Dermis microvascular lymphatic vessel endothelial cell (primary cell): ENCODE results near the gene CAB39. TPM values are rescaled to one million over a fixed set of nuclear protein-coding genes. Genes with fewer than 3 reads are reported as not detected.

Experiments
- DNase-seq, 2 donors: peaks; one replicate each; pipeline versions ENCODE4 v3.0.0 to v3.0.0-alpha.2; 2010; ENCODE audit warnings: low read depth in 2 of 2
- total RNA-seq: library from RNA; depleted of rRNA; stranded (reverse); fragments of >200 nt; gene quantifications from 2 replicates; pipeline ENCODE4 v1.2.1, GENCODE V29; 2014

Gene CAB39
- total RNA-seq, 1 donor from 2014 or later, result 46.0 TPM

- no peak for DNase-seq
Observed at GRCh38 chr2:230783101-230783500, 70.5 kb downstream of the CAB39 start.

DNA sequence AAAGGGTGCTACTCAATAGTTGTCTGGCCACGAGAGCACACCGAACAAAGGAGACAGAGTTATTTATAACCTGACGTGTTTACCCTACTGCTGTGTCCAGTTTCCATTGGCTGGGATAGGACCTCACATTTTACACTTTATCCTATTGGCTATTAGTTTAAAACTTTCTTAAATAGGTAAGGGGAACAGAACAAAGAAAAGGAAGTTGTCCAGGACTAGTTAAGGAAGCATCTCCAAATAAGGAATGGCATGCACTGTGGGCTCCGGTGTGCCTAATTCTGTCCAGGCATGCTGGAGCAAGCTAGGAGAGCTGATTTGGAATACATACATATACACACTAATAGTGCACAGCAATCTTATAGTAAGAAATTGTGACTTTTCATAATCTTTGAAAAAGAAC lies 72.2 kb downstream of the CAB39 start:
- DNase-seq, result no peak

- DNase-seq, result no peak
Observed at GRCh38 chr2:230785346-230785745, 72.7 kb downstream of the CAB39 start.

GRCh38 chr2:230787101-230787500 lies 74.5 kb downstream of the CAB39 start:
- DNase-seq, result no peak

- DNase-seq, result no peak
Observed at GRCh38 chr2:230788554-230789175, 76.0 kb downstream of the CAB39 start.

DNA sequence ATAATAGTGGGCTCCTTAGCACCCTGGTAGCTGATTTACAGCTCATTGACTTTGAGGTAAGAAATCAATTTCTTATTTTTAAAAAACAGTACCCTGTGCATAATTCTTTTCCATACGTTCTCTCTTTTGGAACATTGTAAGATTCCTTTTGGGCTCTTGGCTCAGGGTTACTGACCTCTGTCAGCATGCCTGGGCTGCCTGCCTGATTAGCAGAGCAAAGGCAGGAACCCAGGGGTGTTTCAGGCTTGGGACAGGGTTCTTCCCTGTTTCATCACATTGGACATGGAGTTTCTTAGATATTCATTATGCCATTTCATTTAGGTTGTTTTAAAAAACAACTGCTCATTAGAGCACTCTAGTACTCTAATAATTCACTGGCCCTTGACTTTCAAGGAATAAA lies 78.3 kb downstream of the CAB39 start:
- no peak for DNase-seq

DNA sequence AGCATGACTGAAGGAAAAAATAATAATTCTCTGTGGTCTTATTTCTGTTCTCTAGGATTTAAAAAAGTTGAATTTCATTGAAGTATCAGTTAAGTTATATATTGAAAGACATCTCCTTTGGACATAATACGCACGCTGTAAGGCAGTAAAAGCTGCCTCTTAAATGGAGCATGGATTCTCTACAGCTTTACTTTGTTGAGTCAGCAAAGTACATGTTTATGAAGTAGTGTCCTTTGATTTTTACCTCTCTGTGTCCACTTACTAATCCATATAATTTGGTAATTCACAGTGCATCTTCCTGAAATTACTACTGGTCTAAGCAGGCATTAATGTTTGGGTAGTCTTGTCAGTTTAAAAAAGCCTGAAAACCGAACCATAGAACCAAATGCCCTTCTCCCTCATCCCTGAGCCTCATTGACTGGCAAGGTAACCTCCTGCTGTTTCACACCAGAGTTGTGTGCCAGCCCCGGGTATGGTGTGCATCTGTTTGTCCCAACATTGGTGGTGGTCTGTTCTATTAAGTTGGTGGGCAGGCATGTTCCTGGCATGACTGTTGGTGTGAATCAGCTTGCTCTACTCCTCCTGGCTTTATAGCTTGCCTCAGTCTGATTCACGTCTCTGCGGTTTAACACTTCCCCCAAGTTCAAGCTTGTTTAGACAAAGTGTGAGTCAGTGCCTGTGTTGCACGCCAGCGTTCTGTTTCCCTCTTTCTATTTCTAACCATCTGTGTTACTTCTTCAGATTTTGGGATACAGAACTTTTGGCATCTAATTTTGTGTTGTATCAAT lies 81.1 kb downstream of the CAB39 start:
- DNase-seq, result peak; percentile 87 to 99

GRCh38 chr2:230794497-230794896 lies 81.9 kb downstream of the CAB39 start:
- DNase-seq, result peak in 1 of 2 donors; percentile 79

GRCh38 chr2:230795856-230796255 lies 83.2 kb downstream of the CAB39 start:
- no peak for DNase-seq

GRCh38 chr2:230796280-230796862 lies 83.7 kb downstream of the CAB39 start:
- DNase-seq, result no peak

DNA sequence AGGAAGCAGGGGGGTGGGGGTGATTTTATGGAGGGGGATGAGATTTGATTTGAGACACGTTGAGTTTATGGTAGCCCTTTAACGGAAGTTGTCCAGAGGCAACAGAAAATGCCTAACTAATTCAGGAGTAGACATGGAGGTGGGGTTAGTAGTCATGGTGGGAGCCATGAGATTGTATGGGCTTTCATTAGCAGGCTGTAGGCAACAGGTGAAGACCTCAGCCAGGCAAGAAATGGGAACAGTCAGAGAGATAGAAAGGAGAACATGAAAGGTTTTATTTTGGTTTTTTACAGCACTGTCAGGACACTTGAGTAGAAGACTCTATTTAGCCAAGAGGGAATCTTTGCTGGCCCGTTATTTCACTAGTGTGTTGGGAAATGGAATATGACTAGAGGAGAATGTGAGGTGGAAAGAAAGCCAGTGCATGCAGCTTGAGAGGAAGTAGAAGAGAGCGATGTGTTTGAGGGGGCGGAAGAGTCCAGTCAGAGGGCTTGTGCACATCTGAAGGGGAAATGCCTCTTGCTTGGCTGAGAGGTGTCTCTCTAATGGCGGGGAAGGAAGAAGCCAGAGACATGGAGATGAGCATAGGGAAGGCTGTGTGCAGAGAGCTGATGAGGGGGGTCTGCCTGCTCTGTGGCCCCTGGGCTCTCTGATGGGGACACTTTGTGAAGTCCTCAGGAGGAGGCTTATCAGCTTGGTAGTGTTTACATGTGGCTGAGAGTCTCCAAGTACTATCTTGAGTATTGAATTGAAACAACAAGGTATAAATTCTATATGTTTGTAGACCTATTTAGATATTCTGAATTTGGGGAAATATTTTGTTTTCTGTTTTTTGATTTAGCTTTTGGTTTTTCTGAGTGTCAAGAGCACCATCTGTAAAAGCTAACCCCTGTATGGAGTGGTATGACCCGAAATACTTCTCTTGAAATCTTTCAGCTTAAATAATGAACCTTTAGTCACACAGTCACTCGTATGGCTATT lies 85.2 kb downstream of the CAB39 start:
- DNase-seq, result no peak

DNA sequence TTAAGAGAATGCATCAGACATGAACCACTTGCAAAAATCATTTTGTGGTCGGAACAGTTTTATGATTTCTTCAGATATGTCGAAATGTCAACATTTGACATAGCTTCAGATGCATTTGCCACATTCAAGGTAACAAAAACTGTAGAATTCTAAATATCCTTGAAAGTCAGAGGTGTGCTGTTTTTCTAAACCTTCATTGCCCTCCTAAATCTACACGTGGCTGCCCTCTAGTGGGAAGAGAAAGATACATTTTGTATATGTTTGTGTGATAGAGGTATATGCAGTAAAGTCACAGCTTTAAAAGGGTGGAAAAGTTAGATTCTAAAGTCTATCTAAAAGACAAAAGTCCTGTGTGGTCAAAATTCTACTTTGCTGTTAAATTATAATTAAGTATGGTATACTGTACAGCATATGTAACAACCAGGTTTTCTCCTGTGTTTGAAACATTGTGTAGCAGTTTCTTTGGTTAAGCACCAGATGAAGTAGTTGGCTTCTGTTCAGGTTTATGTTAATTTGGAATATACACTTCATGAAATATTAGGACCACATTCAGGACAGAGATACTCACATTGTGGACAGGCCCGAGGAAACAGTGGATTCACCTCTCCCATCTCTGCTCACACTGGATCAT lies 86.2 kb downstream of the CAB39 start:
- peak; percentile 47 to 72 for DNase-seq

GRCh38 chr2:230805353-230806017 lies 92.8 kb downstream of the CAB39 start:
- no peak for DNase-seq

DNA sequence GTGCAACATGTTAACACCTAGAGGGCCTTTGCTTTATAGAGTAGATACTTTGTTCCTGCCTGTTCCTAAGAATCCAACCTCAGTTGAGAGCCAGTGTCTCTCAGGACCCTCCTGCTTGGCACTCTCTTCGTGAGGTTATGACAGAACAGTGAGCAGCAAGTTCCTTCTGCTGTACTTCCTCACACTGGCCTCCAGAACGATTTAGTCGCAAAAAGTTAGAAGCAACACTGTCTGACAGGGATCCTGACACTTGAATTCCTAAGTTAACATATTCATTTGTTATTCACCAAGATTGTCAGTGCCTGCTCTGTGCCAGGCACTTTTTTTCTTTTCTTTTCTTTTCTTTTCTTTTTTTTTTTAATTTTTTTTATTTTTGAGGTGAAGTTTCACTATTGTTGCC lies 95.1 kb downstream of the CAB39 start:
- no peak for DNase-seq

GRCh38 chr2:230809015-230809414 lies 96.4 kb downstream of the CAB39 start:
- DNase-seq, result no peak

DNA sequence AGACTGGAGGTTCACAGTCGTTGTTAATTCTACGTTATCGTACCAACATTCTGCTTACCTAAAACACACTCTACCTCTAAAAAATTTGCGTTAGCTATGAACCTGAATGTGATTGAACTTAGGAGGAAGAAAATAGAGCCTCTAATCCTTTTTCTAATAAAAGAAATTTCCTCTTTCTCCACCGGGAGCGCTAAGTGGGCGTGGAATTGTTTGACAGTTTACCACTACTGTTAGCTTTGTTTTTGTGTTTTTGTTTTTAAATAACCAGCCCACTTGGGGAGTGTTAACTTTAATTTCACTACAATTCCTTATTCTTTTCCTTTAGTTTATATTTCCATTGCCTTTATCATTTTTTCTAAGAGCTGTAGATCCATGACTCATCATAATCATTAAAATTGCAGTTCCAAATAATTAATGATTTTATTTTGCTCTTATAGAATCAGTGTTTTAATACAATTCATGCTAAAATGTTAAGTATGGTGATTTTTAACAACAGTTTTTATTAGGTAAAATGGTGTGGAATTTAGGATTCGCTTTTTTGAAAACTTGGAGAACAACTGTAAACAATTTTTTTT lies 97.1 kb downstream of the CAB39 start:
- DNase-seq, result no peak

DNA sequence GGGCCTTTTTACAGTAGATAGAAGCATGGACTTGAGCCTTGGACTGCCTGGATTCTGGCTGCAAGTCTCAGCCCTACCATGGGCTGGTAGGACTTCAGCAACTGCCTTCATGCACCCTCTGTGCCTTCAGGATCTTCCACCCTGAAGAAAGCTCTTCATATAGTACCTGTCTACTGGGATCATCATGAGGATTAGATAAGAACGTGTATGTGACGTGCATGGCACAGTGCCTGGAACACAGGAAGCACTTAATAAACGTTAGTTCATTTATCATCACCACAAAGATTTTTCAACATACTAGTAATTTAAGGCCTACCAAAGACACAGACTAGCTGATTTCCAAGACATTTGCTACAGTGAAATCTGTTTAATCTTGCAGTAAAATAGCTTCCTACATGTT lies 98.9 kb downstream of the CAB39 start:
- DNase-seq, result no peak

DNA sequence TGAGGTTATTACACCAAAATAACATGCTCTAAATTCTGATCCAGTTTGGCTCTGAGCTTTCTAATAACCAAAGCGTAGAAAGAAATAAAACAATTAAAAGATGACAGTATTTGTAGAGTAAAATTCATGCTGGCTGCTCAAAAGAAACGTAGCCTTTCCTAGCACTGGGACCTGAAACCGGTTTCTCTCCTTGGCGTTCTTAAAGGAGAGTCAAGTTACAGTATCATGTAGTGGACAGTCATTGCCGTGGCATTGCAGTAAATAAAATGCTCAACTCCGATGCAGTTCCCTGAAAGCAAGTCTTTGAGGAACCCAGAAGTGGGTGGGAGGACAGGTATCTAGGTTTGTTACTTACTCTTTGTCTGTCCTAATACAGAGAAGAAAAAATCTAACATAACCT lies 99.4 kb downstream of the CAB39 start:
- no peak for DNase-seq

- peak; percentile 12 to 49 for DNase-seq
Observed at GRCh38 chr2:230814616-230815015, 102.0 kb downstream of the CAB39 start.

DNA sequence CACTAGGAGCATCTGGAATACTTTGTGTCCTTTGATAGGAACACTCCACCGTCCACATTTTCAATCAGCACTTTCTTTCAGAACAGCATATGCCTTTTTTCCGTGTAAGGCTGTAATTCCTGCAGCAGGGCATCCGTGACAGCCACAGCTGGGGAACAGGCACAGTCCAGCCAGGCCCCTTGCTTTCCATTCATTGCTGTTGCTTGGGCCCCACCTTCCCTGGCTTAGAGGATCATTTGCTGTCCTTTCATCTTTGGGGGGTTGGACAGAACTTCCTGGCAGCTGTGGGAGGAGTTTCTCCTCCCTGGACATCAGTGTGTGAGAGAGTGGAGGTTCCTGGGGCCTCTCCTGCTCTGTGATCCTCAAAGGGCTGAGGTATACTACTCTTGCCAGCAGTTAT lies 102.4 kb downstream of the CAB39 start:
- no peak for DNase-seq
